ENCODE results near the gene GTF2A1L. TPM values are rescaled to one million over a fixed set of nuclear protein-coding genes. Genes with fewer than 3 reads are reported as not detected.

The GTF2A1L gene
- total and polyA plus RNA-seq, 2 experiments from 2014 or later = 0.52 to 4.1 TPM

DNA sequence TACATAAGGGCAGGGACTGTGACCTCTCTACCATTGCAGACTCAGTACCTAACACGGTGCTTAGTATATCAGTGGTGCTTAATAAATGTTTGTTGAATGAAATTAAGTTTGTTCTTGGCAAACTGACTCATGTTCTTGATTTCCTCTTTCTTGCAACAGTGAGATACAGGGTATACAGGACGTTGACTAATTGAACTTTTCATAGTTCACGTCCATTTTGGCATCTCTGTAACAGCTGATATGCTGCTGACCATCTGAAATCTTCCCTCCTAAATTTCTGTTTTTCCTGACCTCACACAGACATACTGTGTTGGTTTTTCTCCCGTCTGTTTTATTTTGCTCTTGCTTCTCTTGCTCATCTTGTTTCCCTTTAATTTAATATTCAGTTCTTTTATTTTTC is 93.7 kb downstream of the GTF2A1L start:
- Histone ChIP-seq H3K36me3 (replicated peaks; ENCODE audit: insufficient read depth, low read depth) (no peaks in the 10 kb centered on the region), H3K27me3 (no peaks in the 10 kb centered on the region), H4K20me1 (ENCODE audit: insufficient read depth, poor library complexity, severe bottlenecking) (no peaks in the 10 kb centered on the region), H3K9me3 (ENCODE audit: low read depth) (no peaks in the 10 kb centered on the region), H3K79me2 (no peaks in the 10 kb centered on the region), H3K4me2 (no peak overlapping the region), H3K4me1 (ENCODE audit: insufficient read depth) (peaks cover 19% of the 10 kb centered on the region), H2AFZ (no peak overlapping the region), H3K4me3 (no peak overlapping the region), H3K27ac (no peak overlapping the region), H3K9me2 (replicated peaks; ENCODE audit: insufficient read depth) (no peaks in the 10 kb centered on the region)
- no peak for DNase-seq (ENCODE audit: low spot score)
- WGBS (ENCODE audit: low lambda C conversion rate, missing lambda C conversion rate) = 63% methylated on average over 4 of the region's 4 CpGs
- no peak for TF ChIP-seq EZH2phosphoT487 (IDR thresholded peaks at IDR 0.05; ENCODE audit: low read depth, severe bottlenecking, unreplicated experiment)

DNA sequence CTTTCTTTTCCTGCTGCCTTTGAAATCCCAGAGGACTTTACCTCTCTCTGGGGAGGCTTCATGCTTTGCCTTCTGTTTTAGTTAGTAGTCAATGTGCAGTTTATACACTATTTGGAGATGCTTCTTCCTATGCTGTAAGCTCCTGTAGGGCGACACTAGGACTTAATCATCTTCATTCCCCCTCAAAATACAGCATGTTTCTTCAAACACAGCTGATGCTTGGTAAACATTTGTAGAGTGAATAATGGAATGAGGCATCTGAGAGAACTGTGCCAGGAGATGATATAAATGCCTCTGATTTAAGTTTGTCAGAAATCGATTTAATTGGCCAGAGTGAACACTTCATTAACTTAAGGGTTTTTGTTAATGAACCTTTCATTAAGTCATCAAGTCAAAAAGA is 94.5 kb downstream of the GTF2A1L start:
- Histone ChIP-seq H3K27me3 (no peaks in the 10 kb centered on the region), H2AFZ (no peak overlapping the region), H4K20me1 (ENCODE audit: insufficient read depth, poor library complexity, severe bottlenecking) (no peaks in the 10 kb centered on the region), H3K27ac (no peak overlapping the region), H3K9me3 (ENCODE audit: low read depth) (no peaks in the 10 kb centered on the region), H3K4me2 (no peak overlapping the region), H3K9me2 (replicated peaks; ENCODE audit: insufficient read depth) (no peaks in the 10 kb centered on the region), H3K4me3 (no peak overlapping the region), H3K79me2 (no peaks in the 10 kb centered on the region), H3K36me3 (replicated peaks; ENCODE audit: insufficient read depth, low read depth) (no peaks in the 10 kb centered on the region), H3K4me1 (ENCODE audit: insufficient read depth) (peaks cover 19% of the 10 kb centered on the region)
- no peak for DNase-seq (ENCODE audit: low spot score)
- 86% methylated on average over 2 of the region's 2 CpGs for WGBS (ENCODE audit: low lambda C conversion rate, missing lambda C conversion rate)
- no peak for TF ChIP-seq EZH2 (IDR thresholded peaks at IDR 0.05; ENCODE audit: borderline replicate concordance)
- no peak for TF ChIP-seq EZH2phosphoT487 (IDR thresholded peaks at IDR 0.05; ENCODE audit: low read depth, severe bottlenecking, unreplicated experiment)
- TF ChIP-seq, protein P1, sequence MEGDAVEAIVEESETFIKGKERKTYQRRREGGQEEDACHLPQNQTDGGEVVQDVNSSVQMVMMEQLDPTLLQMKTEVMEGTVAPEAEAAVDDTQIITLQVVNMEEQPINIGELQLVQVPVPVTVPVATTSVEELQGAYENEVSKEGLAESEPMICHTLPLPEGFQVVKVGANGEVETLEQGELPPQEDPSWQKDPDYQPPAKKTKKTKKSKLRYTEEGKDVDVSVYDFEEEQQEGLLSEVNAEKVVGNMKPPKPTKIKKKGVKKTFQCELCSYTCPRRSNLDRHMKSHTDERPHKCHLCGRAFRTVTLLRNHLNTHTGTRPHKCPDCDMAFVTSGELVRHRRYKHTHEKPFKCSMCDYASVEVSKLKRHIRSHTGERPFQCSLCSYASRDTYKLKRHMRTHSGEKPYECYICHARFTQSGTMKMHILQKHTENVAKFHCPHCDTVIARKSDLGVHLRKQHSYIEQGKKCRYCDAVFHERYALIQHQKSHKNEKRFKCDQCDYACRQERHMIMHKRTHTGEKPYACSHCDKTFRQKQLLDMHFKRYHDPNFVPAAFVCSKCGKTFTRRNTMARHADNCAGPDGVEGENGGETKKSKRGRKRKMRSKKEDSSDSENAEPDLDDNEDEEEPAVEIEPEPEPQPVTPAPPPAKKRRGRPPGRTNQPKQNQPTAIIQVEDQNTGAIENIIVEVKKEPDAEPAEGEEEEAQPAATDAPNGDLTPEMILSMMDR (IDR thresholded peaks at IDR 0.05; ENCODE audit: poor library complexity) = no peak

DNA sequence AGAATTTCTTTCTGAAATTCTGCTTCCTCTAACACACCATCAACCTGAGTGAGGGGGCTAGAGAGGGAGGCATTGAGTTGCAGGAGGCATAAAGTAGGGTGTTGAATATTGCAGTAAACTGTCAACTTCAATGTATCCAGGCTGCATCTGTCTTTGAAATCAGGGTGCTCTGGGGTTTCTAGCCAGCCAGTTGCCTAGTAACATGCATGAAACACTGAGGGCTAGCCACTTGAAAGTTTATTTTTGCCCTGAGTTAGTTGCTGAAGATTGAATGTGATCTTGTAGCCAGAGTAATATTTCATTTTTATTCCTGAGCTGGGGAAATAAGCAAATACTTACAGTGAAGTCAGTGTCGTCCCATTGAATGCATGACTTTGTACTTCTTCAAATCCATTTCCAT is 96.0 kb downstream of the GTF2A1L start:
- H3K4me2 ChIP-seq = no peak overlapping the region
- H3K27me3 ChIP-seq = no peaks in the 10 kb centered on the region
- no peak overlapping the region for H3K27ac ChIP-seq
- H3K36me3 ChIP-seq (replicated peaks; ENCODE audit: insufficient read depth, low read depth) = no peaks in the 10 kb centered on the region
- H3K79me2 ChIP-seq = no peaks in the 10 kb centered on the region
- H4K20me1 ChIP-seq (ENCODE audit: insufficient read depth, poor library complexity, severe bottlenecking) = no peaks in the 10 kb centered on the region
- no peak for TF ChIP-seq EZH2 (IDR thresholded peaks at IDR 0.05; ENCODE audit: borderline replicate concordance)
- peaks cover 19% of the 10 kb centered on the region for H3K4me1 ChIP-seq (ENCODE audit: insufficient read depth)
- no peak overlapping the region for H3K4me3 ChIP-seq
- no peaks in the 10 kb centered on the region for H3K9me3 ChIP-seq (ENCODE audit: low read depth)
- no peaks in the 10 kb centered on the region for H3K9me2 ChIP-seq (replicated peaks; ENCODE audit: insufficient read depth)
- DNase-seq (ENCODE audit: low spot score) = no peak
- H2AFZ ChIP-seq = no peak overlapping the region
- 93% methylated on average over 1 of the region's 1 CpG for WGBS (ENCODE audit: low lambda C conversion rate, missing lambda C conversion rate)

DNA sequence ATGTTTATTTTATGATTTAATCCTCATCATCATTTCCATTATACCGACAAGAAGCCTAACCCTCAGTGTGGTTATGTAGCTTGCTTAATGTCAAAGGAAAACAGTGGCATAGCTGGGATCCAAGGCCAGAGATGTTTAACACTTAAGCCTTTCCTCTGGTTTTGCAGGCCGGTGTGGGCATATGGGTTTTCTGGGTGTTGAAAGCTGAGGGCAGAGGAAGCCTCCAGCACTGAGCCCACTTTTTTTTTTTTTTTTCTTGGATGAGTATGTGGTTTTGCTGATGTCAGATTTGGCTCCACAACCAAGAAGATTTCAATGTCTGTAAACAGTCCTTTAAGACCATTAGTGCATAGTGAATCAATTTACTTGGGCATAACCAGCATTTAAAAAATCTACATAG is 96.6 kb downstream of the GTF2A1L start:
- DNase-seq (ENCODE audit: low spot score) = no peak
- H3K79me2 ChIP-seq = no peaks in the 10 kb centered on the region
- 73% methylated on average over 2 of the region's 2 CpGs for WGBS (ENCODE audit: low lambda C conversion rate, missing lambda C conversion rate)

More for the DNA sequence above, 96.6 kb downstream of the GTF2A1L start:
- no peaks in the 10 kb centered on the region for H4K20me1 ChIP-seq (ENCODE audit: insufficient read depth, poor library complexity, severe bottlenecking)
- no peak for TF ChIP-seq EZH2 (IDR thresholded peaks at IDR 0.05; ENCODE audit: borderline replicate concordance)
- TF ChIP-seq EZH2phosphoT487 (IDR thresholded peaks at IDR 0.05; ENCODE audit: low read depth, severe bottlenecking, unreplicated experiment) = no peak
- TF ChIP-seq, protein P1 (IDR thresholded peaks at IDR 0.05; ENCODE audit: poor library complexity) = no peak
- no peaks in the 10 kb centered on the region for H3K27me3 ChIP-seq
- no peaks in the 10 kb centered on the region for H3K36me3 ChIP-seq (replicated peaks; ENCODE audit: insufficient read depth, low read depth)
- no peaks in the 10 kb centered on the region for H3K9me2 ChIP-seq (replicated peaks; ENCODE audit: insufficient read depth)
- no peak overlapping the region for H3K4me3 ChIP-seq
- no peaks in the 10 kb centered on the region for H3K9me3 ChIP-seq (ENCODE audit: low read depth)
- H3K27ac ChIP-seq = peak overlapping the region; percentile 54
- H3K4me1 ChIP-seq (ENCODE audit: insufficient read depth) = peaks cover 19% of the 10 kb centered on the region
- H3K4me2 ChIP-seq = no peak overlapping the region
- no peak overlapping the region for H2AFZ ChIP-seq
